ENCODE results near the gene HAPLN2.
A peak's percentile ranks its signal among the peaks of the same experiment; 100 is the strongest.

DNA sequence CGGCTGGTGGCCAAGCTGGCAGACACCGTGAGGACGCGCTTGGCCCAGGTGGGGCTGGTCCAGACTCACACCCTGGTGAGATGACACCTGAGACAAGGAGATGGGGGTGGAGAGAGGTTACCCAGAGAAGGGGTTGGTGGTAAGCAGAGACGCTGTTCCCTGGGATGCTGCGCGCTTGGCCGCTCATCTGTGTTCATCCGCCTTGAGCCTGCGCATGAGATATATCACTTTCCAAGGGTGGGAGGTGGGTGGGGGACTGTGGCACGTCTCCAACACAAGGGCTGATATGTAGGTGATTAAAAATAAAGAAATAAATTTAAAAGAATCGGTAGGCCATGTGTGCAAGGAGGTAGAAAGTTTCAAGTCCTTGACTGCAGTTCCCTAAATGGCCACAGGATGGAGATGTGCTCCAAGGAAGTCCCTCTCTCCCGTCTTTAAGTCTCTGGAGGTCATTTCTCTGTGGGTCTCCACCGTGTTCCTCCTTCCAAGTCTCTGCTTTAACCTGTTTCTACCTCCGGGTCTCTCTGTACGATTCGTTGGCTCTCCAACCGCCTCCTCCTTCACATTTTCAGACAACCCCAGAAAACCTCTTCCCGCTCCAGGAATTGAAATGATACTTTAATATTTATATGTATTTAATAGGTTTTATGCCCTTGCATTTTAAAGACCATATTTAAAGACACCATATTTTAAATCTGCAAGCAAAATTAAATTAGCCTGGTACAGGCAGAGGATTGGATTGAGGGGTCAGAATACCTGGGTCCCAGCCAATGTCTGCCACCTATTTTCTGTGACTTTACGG, 35.2 kb upstream of the HAPLN2 start:
- TF ChIP-seq, protein P1, sequence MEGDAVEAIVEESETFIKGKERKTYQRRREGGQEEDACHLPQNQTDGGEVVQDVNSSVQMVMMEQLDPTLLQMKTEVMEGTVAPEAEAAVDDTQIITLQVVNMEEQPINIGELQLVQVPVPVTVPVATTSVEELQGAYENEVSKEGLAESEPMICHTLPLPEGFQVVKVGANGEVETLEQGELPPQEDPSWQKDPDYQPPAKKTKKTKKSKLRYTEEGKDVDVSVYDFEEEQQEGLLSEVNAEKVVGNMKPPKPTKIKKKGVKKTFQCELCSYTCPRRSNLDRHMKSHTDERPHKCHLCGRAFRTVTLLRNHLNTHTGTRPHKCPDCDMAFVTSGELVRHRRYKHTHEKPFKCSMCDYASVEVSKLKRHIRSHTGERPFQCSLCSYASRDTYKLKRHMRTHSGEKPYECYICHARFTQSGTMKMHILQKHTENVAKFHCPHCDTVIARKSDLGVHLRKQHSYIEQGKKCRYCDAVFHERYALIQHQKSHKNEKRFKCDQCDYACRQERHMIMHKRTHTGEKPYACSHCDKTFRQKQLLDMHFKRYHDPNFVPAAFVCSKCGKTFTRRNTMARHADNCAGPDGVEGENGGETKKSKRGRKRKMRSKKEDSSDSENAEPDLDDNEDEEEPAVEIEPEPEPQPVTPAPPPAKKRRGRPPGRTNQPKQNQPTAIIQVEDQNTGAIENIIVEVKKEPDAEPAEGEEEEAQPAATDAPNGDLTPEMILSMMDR (IDR thresholded peaks at IDR 0.05) = peak; percentile 94
- TF ChIP-seq EZH2 (IDR thresholded peaks at IDR 0.05; ENCODE audit: borderline replicate concordance, insufficient read depth, low read depth, low read length, poor library complexity, severe bottlenecking) = no peak

All from B cell (primary cell).